HEK293 (cell line): Measurements from ENCODE around the gene FGL2.
"Not testable (repeated sequence)": the region's sequence is repeated elsewhere in the genome, so short reads cannot be mapped to it uniquely, and the experiment has no call there.

Experiments
- KLF16 ChIP-seq: fragments of 450-650 bp; formaldehyde crosslinking; IDR thresholded peaks from 2 replicates; pipeline ENCODE4 v1.5.1; 2017; ENCODE audit warnings: missing biosample characterization, missing genetic modification characterization
- YY1 ChIP-seq: fragments of 450-650 bp; formaldehyde crosslinking; IDR thresholded peaks from 2 replicates; pipeline ENCODE4 v1.5.1; 2018; ENCODE audit warnings: missing biosample characterization, missing genetic modification characterization
- ZNF529 ChIP-seq: fragments of 450-650 bp; formaldehyde crosslinking; IDR thresholded peaks from 2 replicates; pipeline ENCODE4 v1.5.1; 2017; ENCODE audit warnings: missing genetic modification characterization, missing biosample characterization; ENCODE audit not compliant: insufficient replicate concordance
- ZNF701 ChIP-seq: fragments of 450-650 bp; formaldehyde crosslinking; IDR thresholded peaks from 2 replicates; pipeline ENCODE4 v1.5.1; 2016; ENCODE audit warnings: missing biosample characterization, missing genetic modification characterization
- TF ChIP-seq, protein P1 (sequence below): fragments of 450-650 bp; formaldehyde crosslinking; IDR thresholded peaks from 2 replicates; pipeline ENCODE4 v1.5.1; 2016; ENCODE audit warnings: missing biosample characterization, missing genetic modification characterization

DNA sequence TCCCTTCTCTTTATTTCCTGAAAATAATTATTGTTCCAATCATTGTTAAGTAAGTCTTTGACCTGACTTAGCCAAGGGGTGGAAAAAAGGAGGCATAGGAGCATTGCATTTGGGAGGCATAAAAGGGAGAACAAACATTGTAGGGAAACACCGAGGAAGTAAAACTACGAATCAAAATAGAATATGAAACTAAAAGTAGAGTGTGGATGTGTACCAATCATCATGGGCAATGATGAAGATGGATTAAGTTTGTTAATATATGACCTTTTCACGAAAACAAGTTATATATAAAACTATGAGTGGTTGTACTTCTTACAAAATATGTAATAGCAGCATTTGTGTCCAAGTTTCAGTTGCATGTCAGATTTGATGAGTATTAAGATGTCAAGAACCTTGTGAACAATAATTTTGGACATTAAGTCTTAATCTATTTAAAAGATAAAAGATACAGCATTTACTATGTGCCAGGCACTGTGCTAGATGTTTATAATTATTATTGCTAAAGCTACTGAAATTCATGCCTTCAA, 24.3 kb downstream of the FGL2 start:
- not testable (repeated sequence) for TF ChIP-seq KLF16 (tag by site-specific recombination); YY1 (tag by site-specific recombination); ZNF701; ZNF529
- TF ChIP-seq, protein P1, sequence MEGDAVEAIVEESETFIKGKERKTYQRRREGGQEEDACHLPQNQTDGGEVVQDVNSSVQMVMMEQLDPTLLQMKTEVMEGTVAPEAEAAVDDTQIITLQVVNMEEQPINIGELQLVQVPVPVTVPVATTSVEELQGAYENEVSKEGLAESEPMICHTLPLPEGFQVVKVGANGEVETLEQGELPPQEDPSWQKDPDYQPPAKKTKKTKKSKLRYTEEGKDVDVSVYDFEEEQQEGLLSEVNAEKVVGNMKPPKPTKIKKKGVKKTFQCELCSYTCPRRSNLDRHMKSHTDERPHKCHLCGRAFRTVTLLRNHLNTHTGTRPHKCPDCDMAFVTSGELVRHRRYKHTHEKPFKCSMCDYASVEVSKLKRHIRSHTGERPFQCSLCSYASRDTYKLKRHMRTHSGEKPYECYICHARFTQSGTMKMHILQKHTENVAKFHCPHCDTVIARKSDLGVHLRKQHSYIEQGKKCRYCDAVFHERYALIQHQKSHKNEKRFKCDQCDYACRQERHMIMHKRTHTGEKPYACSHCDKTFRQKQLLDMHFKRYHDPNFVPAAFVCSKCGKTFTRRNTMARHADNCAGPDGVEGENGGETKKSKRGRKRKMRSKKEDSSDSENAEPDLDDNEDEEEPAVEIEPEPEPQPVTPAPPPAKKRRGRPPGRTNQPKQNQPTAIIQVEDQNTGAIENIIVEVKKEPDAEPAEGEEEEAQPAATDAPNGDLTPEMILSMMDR (tag by site-specific recombination) = not testable (repeated sequence)
